Kidney tubule cell (primary cell): Measurements from ENCODE around the gene LIMCH1.
A peak's percentile ranks its signal among the peaks of the same experiment; 100 is the strongest.

Experiments
- DNase-seq: peaks from one replicate; pipeline ENCODE4 v3.0.0-alpha.2; 2018; ENCODE audit warnings: low spot score

The LIMCH1 gene

DNA sequence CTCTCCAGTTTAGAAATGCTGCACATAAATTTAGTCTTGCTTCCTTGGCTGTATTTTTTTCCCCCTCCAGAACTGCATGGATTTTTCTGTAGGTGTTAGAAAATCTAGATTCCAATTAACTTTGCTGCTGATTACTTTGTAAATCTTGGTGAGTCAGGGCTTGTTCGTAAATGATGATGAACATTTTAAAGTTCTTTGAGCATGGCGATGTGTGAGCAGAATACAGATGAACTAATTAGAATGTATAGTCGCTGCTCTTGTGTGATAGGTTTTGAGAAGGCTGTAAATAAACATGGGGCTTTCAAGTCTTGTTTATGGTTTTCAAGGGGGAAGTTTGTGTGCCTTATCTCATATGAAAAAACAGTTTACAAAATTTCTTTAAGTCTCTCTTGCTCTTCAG is 23.3 kb downstream of the LIMCH1 start:
- no peak for DNase-seq

DNA sequence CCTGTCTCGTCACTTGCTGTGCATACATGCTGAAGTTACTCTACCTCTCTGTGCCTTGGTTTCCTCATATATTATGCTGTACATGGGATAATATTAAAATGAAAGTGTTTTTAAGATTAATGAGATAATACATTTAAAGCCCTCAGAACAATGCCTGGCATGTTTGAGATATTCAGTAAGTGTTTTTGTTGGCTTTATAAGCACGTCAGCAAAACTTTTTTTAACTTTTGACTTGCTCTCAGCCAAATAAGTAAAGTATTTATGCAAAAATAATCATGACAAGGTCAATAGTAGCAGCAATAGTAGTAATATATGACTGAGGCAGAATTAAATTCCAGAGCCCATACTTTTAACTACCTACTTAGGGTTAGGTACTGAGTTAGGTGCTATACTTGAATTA is 29.2 kb downstream of the LIMCH1 start:
- no peak for DNase-seq

DNA sequence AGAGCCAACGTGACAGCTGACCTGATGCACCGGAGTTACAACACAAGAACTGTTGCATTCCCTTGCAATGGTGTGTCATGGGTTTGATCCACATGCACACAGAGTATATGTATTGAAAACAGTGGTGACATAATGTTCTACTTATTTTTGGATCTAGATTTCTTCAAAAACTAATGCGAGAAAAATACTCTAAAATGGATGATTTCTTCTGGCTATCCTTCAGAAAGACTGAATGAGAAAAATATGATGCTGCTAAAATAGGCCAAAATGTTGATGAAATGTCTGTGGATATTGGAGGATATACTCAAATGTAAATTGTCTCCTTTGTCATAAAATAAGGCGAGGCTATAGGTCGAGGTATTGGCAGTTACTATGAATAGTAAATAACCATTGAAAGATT is 30.4 kb downstream of the LIMCH1 start:
- DNase-seq: no peak

DNA sequence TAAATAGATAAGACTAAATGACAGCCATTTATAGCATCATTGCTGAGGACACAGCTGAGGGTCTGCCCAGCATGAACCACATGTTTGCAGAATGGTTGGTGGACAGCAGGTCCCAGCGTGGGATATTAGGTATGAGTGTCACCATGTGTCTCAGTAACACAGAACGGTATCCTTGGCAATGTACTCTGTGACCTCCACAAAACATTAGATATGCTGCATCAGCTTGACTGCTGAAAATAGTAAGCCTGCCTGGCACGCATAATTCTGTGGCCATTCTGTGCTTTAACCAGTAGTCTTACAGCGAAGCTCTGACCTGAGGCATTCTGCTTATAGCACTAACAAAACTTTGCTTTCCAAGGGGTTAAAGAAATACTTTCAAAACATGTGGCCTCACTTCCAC is 32.0 kb downstream of the LIMCH1 start:
- peak; percentile 4 for DNase-seq

DNA sequence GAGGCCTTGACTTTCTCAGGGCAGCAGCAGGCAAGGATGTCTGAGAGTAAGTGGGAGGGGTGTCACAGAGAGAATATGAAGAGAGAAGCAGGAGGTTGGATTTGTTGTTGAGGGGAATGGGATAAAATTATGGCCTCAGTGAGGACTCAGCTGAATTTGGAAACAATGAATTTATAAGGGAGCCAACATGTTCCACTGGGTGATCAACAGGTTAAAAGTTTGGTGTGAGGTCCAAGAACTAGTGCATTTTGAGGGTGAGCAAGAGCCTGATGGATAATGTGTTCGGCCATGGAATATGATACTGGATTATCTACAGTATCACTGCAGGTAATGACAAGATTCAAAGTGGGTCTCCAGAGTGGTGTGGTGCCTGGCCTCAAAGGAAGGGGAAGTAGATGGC is 33.5 kb downstream of the LIMCH1 start:
- no peak for DNase-seq

DNA sequence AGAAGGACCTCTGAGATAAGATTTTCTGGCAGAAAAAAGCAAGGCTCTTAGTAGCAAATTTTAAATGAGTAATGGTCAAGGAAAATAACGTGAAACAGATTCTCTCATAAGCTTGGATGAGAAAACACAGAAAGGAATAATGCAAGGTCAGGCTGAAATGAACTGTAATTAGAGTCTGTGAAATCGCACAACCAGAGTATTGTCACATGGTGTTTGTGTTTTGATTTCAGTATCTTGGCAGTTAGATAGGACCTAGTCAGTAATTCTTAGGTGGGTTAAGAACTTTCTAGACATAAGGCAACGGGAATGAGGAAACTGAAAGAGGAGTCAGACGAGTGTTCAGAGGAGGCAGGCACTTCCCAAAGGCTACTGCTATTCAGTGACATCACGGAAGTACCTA is 34.6 kb downstream of the LIMCH1 start:
- peak; percentile 19 for DNase-seq

DNA sequence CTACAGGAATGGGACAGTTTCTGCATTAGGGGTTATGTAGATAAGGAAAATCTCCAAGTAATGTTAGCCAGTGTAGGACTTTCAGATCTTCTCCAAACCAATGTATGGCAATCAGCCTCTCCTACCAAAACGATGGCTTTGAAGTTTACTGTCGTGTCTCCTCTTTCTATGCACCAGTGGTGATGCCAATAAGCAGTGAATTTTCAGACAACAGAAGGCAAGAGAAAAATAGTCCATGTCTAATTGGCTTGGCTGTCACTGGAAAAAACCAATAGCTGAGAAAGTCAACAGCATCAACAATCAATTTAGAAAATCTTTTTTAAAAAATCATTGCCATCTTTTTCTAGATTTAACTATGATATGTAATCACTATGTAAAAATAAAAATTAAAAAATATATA is 35.0 kb downstream of the LIMCH1 start:
- no peak for DNase-seq

DNA sequence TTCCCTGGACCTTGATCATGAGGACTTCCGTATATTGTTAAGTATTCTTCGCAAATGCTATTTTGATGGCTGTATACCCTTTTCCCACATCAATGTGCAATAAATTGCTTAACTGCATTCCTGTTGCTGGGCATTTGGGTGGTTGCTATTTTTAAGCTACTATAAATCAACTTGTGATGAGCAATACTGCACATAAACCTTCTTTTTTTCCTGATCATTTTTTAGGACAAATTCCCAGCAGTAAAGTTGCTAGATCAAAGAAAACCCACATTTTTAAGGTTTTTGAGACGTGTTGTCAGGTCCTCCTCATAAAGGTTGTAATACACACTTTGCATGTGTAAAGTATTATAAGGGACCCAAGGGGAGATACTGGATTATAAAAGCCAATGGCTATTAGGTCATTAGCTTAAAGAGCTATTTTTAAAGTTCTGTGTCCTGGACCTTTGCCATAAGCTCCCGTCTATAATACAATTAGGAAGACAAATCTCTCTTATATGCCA is 35.6 kb downstream of the LIMCH1 start:
- DNase-seq: no peak

DNA sequence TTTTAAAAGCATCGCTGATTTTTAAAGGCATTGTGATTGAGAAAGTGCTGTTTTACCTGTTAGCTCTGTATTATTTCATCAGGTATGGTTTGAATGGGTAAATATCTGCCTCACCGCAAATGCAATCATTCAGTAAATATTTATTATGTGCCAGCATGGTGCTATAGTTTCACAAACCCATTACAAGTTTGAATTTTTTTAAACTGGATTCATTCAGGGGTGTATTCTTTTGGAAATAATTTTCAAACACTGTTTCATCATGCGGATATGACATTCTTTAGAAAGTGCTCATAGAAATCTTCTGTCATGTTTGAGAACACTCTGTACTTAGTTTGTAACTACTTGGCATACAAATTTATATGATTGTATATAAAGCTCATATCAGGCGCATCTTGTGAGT is 37.2 kb downstream of the LIMCH1 start:
- DNase-seq: no peak

DNA sequence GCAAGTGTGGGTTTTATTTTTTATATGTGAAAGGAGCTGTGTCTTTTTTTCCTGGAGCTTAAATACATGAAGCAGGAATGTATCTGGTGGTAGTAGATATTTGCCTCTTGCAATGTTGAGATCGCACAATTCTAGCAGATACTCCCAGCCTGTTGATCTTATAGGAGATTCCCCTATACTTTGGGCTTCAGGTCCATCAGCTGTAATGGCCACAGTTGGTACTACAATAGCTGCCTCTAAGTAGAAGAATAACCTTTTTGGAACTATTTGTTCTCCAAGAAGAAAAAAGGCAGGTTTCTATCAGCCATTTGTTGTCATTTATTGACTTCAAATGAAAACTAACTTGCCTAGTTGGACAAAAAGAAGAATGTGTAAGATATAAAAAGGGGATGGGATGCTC is 37.7 kb downstream of the LIMCH1 start:
- DNase-seq: no peak

DNA sequence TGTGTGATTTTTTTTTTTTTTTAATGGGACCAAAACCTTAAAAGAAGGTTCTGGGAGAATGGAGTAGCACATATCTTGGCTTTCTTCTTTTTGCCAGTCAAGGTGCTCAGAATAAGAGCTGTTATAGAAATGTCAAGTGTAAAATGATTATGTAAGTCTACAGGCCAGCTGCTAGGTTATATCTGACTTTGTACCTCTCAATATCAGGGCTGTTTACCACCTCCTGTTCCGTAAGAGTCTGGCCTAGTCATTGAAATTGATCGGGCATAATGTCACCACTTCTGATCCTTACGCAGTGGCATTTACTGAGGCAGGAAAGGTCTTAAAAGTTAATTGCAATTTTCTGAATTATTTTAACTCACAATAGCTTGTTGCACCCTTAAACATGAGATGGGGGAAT is 41.1 kb downstream of the LIMCH1 start:
- no peak for DNase-seq

DNA sequence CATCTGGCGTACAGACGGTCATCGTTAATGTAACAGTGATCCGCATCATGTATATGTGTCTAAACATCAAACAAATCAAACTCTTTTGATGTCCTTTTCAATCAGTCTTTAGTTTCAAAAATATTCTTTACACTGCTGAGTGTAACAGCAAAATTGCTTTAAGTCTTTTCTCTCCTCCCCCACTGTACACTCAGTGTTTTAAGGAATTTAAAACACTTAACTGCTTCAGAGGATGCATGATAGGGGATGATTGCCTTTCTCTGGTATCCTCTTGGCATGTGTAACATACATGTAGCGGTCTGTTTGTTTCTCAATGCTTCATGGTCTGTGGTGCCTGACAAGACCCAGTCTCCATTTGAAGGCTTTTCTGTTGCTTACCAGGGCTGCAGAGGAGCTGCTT is 41.6 kb downstream of the LIMCH1 start:
- no peak for DNase-seq

DNA sequence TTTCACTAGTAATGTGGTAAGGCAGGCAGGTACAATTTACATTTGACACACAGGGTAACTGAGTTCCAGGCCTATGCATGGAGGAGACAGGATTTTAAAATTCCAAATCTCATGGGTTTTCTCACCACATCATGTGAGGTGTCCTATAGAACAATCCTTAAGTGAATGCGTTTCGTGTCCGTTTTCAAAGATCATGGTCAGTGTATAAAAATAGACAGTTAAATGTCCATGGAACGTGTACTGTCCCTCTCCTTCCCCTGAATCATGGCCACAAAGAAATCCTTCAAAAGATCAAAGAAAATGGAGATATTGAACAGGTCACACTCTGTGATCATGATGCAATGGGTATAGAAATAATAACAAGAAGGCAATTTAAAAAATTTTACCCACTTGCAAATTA is 42.0 kb downstream of the LIMCH1 start:
- no peak for DNase-seq

DNA sequence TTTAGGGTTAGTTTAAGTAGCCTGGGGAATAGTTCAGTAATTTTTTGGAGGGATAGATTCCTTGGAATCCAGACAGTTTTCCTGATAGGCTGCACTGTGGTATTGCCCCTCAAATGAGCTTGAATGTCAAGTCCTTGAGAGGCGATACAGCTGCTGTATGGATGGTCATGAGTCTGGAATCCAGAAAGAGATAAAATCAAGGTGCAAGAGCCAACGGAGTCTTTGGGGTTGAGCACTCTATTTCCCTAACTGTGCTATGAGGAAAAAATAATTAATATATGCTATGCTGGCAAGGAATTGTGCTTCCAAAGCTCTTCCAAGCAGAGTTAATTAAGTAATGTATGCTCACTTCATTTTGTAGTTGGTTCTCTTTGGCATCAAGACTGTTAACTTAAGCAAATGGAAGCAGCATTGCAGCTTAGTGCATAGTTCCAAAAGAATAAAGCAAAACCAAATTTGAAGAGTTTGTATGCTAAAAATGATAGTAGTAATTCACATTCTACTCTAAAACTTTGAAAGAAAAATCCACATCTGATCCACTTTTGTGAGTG is 48.8 kb downstream of the LIMCH1 start:
- no peak for DNase-seq

DNA sequence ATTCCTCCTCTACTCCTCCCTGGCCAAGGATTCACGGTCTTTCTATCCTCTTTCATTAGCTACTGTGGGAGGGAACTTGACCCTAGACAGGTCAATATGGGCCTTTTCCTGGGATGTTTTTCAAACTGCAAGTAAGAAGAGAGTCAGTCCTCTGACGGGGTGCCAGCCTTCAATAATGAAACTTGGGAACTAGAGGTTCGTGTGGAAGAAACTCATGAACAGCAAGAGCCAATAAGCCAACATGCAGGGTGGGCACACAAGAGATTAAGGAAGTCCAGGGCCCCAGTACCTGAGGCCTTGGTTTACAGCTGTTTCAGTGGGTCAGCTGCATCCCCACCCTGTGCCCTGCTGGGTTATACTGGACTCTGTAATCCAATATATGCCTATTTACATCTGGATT is 49.3 kb downstream of the LIMCH1 start:
- DNase-seq: no peak

DNA sequence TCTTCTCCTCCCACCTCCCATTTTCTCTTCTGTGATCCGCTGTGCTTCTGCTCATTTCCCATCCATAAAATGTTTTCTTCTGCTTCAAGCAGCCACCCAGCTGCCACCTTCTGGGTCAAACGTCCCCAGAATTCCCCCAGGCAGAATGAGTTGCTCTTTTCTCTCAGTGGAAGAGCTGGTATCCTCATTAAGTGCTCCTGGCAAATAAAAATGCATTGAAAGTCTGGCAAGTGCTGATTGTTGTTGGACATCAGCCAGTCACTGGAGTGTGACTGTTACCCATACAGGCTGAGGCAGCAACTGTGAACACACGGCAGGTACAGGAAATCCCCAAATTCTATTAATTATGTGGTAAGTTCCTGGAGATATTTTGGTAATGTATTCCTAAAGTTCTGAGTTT is 52.6 kb downstream of the LIMCH1 start:
- peak; percentile 85 for DNase-seq

DNA sequence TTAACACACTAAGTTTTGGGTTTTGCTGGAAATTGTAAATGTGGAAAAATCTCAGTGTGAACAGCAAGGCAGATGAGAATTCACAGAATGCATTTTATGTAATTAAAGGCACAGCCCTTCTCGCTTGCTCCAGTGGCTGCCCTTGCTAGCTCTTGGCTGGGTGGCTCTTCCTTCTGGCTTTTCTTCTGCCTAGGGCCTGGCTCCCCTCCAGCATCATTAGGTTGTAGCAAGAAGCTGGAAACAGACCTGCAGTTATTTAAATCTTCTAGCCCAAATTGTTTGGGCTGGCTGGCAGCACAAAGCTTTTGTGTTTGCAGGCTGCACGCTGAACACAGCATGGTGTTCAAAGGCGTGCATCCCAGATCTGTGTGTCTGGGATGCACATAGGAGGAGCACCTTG is 56.5 kb downstream of the LIMCH1 start:
- no peak for DNase-seq

DNA sequence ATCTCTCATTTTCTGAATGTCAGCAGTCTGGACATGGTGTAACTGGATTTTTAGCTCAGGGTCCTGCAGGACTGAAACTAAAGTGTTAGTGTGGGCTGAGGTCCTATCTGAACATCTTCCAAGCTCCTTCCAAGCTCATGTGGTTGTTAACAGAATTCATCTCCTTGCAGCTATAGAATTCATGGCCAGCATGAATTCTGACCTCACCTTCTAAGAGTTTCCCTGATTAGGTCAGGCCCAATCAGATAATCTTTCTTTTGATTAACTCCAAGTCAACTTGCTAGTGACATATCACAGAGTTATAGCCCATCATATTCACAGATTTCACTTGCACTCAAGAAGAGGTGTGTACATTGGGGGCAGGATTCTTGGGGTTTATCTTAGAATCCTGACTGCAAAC is 59.5 kb downstream of the LIMCH1 start:
- DNase-seq: no peak

DNA sequence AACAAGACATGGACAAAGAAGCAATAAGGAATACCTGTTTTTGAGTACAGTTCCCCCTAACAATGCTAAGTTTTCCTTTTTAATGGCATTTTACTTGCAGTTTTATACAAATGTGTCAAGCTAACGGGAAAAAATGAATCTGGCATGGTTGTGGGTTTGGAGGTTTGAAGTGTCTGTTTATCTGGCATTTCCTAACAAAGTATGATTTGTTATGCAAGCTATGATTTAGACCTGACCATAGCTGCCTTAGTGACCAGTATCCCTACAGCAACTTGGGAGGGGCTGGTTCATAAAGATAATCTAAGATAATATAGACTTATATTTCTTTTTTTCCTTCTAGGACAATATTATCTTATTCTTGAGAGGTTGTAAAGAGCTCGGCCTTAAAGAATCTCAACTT is 60.6 kb downstream of the LIMCH1 start:
- DNase-seq: no peak

DNA sequence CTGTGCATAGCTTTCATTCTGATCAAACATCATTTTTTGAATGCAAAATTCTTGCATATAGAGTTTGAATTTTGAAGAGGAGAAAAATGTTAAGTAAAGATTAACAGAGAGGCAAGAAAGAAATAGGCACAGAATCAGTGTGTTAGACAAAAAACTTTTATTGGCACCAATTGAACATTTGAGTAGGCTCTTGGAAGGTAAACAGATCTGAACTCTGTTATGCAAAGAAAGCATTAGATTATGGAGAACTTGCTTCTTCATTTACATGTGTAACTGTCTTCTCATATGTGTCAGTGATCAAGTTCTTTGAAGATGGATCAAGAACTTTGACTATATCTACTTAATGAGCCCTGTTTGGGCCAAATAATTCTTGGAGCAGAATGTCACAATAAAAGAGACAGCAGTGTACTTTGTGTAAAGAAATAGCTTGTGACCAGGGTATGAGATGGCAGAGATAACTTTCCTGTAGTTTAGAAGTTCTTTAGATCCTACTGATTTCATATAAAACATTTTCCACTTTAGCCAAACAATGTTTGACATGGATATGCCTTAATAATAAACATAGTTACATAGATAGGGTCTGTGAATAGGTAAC is 61.3 kb downstream of the LIMCH1 start:
- DNase-seq: no peak

DNA sequence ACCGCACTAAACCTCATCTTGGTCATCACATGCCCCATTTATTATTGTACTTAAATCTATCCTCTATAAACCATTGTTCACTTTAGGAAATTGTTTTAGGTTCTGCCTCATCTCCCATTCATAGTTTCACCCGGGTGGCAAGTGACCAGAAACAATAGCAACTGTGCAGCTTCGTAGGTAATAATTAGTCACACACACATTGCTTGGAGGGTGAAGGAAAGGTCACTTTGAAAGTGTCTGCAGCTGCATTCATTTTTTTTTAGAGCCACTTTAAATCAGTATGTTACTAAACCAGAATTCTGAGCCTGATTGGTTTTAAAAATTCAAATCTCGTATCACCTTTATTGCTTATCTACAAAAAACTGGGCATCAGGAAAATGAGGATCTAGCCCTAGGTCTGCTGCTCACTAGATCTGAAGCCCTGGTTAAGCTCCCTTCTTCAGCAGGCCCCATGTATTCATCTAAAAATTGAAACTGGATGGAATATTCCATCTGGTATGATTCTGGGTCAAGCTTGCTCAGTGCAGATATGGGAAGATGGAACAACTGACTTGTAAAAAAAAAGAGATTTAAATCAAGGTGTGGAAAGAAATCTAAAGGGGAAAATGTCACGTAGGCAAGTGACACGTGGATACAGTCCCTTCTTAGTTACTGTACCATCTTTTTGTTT is 62.4 kb downstream of the LIMCH1 start:
- DNase-seq: peak; percentile 89

DNA sequence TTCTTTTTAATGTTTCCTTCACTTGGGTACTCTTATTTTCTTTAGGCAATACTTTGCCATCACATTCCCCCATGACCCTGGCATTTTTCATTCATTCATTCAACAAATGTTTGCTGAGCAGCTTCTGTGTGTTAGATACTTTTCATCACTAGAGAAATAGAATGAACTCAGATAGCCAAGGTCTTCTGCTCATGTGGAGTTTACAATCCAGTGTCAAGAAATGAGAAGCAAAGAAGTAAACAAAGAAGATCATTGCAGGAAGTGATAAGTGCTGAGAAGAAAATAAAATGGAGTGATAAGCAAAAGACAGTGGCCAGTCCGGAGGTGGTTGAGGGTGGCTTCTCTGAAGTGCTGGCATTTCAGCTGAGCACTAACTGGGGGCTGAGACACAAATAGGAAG is 63.1 kb downstream of the LIMCH1 start:
- DNase-seq: no peak

DNA sequence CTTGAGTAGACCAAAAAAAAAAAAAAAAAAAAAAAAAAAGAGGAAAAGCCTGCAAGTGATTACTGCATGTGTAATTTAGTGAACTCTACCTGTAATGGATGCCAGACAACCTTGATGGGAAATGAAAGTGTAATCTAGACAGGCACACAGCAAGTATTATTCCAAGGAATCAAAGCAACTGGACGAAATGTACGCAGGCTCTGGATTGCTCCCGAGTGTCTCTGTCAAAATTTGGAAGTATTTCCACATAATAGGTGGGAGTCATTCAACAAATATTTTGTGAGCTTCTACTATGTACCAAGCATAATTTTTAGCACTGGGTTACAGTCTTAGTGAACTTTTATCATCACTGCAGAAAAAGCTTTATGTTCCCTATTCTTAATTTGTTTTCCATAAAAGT is 64.2 kb downstream of the LIMCH1 start:
- DNase-seq: no peak
